ENCODE data around the gene THOC7.

THOC7 gene

DNA sequence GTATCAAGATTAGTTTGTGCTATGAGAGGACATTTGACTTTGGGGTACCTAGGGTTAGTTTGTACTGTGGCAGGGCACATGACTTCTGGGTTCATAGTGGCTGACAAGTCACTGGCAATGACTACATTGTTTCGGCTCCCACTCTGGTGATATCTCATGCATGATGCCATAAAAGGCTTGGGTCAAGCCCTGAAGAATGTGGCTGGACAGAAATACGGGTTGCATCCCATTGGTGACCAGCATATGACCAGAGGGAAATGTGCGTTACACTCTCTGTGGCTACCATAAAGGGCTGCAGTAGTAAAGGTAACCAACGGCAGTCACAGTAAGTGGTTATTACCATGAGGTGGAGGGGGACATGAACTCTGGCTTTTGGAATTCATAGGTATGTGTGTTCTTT, 18.4 kb downstream of the THOC7 start:
- Mint-ChIP-seq H3K36me3 (ENCODE audit: low read depth) (peaks cover 14% of the 10 kb centered on the region), H3K4me1 (ENCODE audit: low read depth) (no peaks in the 10 kb centered on the region), H3K9me3 (no peaks in the 10 kb centered on the region), H3K27ac (no peak overlapping the region), H3K4me3 (no peak overlapping the region), H3K27me3 (no peaks in the 10 kb centered on the region)
- intact Hi-C loops (cut with micrococcal nuclease): no loop called here

DNA sequence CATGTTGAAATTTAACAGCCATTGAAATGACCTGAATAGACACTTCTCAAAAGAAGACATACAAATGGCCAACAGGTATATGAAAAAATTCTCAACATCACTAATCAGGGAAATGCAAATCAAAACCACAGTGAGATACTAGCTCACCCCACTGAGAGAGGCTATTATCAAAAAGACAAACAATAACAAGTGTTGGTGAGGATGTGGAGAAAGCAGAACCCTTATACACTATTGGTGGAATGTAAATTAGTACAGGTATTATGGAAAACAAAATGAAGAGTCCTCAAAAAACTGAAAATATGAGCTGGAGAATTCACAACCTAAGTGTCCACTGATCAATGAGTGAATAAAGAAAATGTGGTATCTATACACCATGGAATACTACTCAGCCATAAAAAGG, 21.5 kb downstream of the THOC7 start:
- peaks cover 19% of the 10 kb centered on the region for H3K36me3 Mint-ChIP-seq (ENCODE audit: low read depth)
- H3K4me1 Mint-ChIP-seq (ENCODE audit: low read depth): no peaks in the 10 kb centered on the region
- intact Hi-C loops (cut with micrococcal nuclease): no loop called here
- H3K4me3 Mint-ChIP-seq: no peak overlapping the region
- no peaks in the 10 kb centered on the region for H3K27me3 Mint-ChIP-seq
- H3K27ac Mint-ChIP-seq: no peak overlapping the region
- no peaks in the 10 kb centered on the region for H3K9me3 Mint-ChIP-seq

DNA sequence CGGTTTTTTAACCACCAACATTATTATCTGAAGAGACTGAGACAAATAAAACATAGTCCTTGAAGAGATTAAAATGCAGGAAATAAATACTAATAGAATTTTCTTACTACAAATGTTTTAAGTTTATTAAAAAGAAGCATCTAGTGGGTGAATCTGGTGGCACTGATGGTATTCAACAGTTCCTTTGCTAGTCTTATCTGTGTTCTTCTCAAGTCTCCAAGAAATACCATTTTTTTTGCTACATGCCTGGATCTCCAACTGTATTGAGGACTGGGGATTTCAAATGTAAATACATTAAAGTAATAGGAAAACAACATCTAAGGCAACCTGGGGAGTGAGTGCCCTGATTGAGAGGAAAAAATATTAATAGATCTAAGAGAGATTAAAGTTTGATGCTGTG, 21.9 kb downstream of the THOC7 start:
- Mint-ChIP-seq H3K27me3 (no peaks in the 10 kb centered on the region), H3K27ac (no peak overlapping the region), H3K36me3 (ENCODE audit: low read depth) (peaks cover 19% of the 10 kb centered on the region), H3K4me3 (no peak overlapping the region), H3K9me3 (no peaks in the 10 kb centered on the region), H3K4me1 (ENCODE audit: low read depth) (no peaks in the 10 kb centered on the region)
- intact Hi-C loops (cut with micrococcal nuclease): no loop called here

DNA sequence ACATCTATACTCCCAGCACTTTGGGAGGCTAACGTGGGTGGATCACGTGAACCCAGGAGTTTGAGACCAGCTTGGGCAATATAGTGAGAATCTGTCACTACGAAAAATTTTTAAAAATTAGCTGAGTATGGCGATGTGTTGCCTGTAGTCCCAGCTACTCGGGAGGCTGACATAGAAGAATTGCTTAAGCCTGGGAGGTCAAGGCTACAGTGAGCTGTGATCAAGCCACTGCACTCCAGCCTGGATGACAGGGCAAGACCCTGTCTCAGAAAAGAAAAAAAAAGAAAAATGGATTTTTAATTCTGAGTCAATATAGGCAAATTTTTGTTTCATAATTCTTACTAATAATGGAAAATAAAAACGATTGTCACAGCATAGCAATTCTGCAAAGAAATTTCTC, 31.2 kb downstream of the THOC7 start:
- intact Hi-C loops (cut with micrococcal nuclease): no loop called here
- H3K36me3 Mint-ChIP-seq (ENCODE audit: low read depth): peaks cover 61% of the 10 kb centered on the region
- H3K27ac Mint-ChIP-seq: no peak overlapping the region
- H3K4me3 Mint-ChIP-seq: no peak overlapping the region
- H3K9me3 Mint-ChIP-seq: no peaks in the 10 kb centered on the region
- no peaks in the 10 kb centered on the region for H3K4me1 Mint-ChIP-seq (ENCODE audit: low read depth)
- no peaks in the 10 kb centered on the region for H3K27me3 Mint-ChIP-seq

- no peaks in the 10 kb centered on the region for H3K27me3 Mint-ChIP-seq
- H3K36me3 Mint-ChIP-seq (ENCODE audit: low read depth): peaks cover 73% of the 10 kb centered on the region
- no peak overlapping the region for H3K27ac Mint-ChIP-seq
- no peaks in the 10 kb centered on the region for H3K9me3 Mint-ChIP-seq
- H3K4me3 Mint-ChIP-seq: no peak overlapping the region
- no peaks in the 10 kb centered on the region for H3K4me1 Mint-ChIP-seq (ENCODE audit: low read depth)
- intact Hi-C loops (cut with micrococcal nuclease): no loop called here
Observed at GRCh38 chr3:63830526-63830925, 33.1 kb downstream of the THOC7 start.

- Mint-ChIP-seq H3K27me3 (no peaks in the 10 kb centered on the region), H3K36me3 (ENCODE audit: low read depth) (peaks cover 18% of the 10 kb centered on the region), H3K27ac (no peak overlapping the region), H3K4me1 (ENCODE audit: low read depth) (no peaks in the 10 kb centered on the region), H3K9me3 (no peaks in the 10 kb centered on the region), H3K4me3 (no peak overlapping the region)
- intact Hi-C loops (cut with micrococcal nuclease): no loop called here
Observed at GRCh38 chr3:63824309-63824708, 39.3 kb downstream of the THOC7 start.

GRCh38 chr3:63819151-63819398, 44.5 kb downstream of the THOC7 start, which contains the start of gene C3orf49:
Gene C3orf49 (plus strand): TSS chr3:63819299. CDS start chr3:63819472, 173 bp downstream.
- no peaks in the 10 kb centered on the region for H3K4me1 Mint-ChIP-seq (ENCODE audit: low read depth)

DNA sequence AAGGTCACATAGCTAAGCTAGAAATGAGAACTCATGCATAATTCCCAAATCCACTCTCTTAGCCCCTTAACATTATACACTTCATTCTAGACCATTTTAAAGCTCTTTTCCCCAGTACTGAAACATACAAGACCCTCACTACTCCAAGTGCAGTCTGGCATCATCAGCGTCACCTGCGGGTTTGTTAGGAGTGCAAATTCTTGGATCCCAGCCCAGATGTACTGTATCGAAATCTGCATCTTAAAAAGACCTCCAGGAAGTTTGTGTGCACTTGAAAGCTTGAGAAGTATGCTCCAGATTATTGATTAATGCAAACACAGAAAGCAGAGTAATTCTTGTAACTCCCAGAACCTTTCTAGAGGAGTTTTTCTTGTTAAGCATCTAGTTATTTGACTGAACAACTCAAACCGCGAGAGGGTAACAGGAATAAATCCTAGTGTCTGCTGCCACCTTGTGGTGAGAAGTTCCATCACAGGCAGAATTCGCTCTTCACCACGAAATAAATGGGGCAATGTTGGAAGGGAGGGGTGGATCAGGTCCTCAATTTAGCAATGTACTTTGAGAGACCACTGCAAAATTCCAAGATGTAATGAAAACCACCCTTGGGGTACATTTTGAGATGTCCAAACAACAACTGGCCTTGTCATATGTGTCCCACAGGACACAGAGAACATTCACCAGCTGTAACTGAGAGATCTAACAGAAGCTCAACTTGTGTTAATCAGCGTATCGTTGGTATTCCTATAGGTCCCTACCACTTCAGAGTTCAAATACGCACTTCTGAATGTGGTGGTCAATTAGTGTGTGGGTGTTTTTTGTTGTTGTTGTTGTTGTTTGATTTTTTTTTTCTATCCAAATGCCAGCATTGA, 45.1 kb downstream of the THOC7 start:
- no peak overlapping the region for H3K4me3 Mint-ChIP-seq
- intact Hi-C loops (cut with micrococcal nuclease): loop anchor here (1.0 to 5.0 kb wide), 2 partner anchors 469 to 1486 kb away; no protein-coding TSS in a partner anchor
- H3K9me3 Mint-ChIP-seq: no peaks in the 10 kb centered on the region
- H3K4me1 Mint-ChIP-seq (ENCODE audit: low read depth): no peaks in the 10 kb centered on the region
- no peaks in the 10 kb centered on the region for H3K27me3 Mint-ChIP-seq
- no peak overlapping the region for H3K27ac Mint-ChIP-seq
- peaks cover 7% of the 10 kb centered on the region for H3K36me3 Mint-ChIP-seq (ENCODE audit: low read depth)

More at GRCh38 chr3:63819151-63819398, 44.5 kb downstream of the THOC7 start, which contains the start of gene C3orf49:
- intact Hi-C loops (cut with micrococcal nuclease): loop anchor here (5.0 kb wide), 1 partner anchor 1487 kb away; no protein-coding TSS in a partner anchor
- peaks cover 7% of the 10 kb centered on the region for H3K36me3 Mint-ChIP-seq (ENCODE audit: low read depth)
- no peaks in the 10 kb centered on the region for H3K27me3 Mint-ChIP-seq
- H3K27ac Mint-ChIP-seq: no peak within 1 kb of the TSS
- H3K9me3 Mint-ChIP-seq: no peaks in the 10 kb centered on the region
- no peak within 1 kb of the TSS for H3K4me3 Mint-ChIP-seq

DNA sequence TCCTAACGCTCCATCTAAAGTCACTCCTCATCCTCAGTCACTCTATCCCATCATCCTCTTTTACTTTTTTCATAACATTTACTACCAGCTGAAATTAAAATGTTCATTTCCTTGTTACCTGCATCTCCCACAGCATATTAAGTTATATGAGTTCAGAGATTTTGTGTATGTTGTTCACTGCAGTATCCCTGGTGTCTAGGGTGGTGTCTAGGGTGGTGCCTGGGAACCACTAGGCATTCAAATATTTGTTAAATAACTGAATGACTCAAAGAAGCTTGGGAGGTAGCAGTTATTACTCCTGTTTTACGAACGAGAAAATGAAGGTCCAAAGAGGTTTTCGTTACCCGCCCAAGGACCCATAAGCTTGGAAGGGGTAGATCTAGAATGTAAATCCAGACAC, 46.4 kb downstream of the THOC7 start:
- Mint-ChIP-seq H3K9me3 (no peaks in the 10 kb centered on the region), H3K4me3 (no peak overlapping the region), H3K36me3 (ENCODE audit: low read depth) (peaks cover 7% of the 10 kb centered on the region), H3K27me3 (no peaks in the 10 kb centered on the region), H3K4me1 (ENCODE audit: low read depth) (no peaks in the 10 kb centered on the region), H3K27ac (no peak overlapping the region)
- intact Hi-C loops (cut with micrococcal nuclease): loop anchor here (5.0 kb wide), 1 partner anchor 1485 kb away; no protein-coding TSS in a partner anchor

GRCh38 chr3:63814237-63814636, 49.4 kb downstream of the THOC7 start:
- no peak overlapping the region for H3K4me3 Mint-ChIP-seq
- H3K4me1 Mint-ChIP-seq (ENCODE audit: low read depth): peaks cover 5% of the 10 kb centered on the region
- H3K27me3 Mint-ChIP-seq: no peaks in the 10 kb centered on the region
- H3K36me3 Mint-ChIP-seq (ENCODE audit: low read depth): peaks cover 7% of the 10 kb centered on the region
- no peak overlapping the region for H3K27ac Mint-ChIP-seq
- no peaks in the 10 kb centered on the region for H3K9me3 Mint-ChIP-seq
- intact Hi-C loops (cut with micrococcal nuclease): no loop called here

- Mint-ChIP-seq H3K4me1 (ENCODE audit: low read depth) (peaks cover 24% of the 10 kb centered on the region), H3K27ac (no peak overlapping the region)
Observed at GRCh38 chr3:63809607-63810006, 54.0 kb downstream of the THOC7 start.

DNA sequence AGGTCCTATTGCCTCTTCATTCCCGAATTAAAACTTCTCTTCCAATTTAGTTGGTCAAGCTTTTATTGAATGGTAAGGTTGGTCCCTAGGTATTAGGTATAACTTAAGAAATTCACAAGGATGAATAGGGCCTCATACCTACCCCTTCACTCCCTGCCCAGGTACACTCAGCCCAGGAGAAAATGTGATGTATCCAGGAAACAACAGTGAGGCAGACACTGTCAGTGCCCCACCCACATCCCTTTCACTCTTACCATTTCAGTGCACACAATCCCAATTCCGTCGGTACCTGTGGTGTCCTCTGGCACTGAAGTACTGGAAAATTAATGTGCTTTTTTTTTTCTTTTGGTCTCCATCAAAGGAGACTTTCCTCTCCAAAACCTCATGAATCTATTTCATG, 55.0 kb downstream of the THOC7 start:
- H3K27ac Mint-ChIP-seq: no peak overlapping the region
- intact Hi-C loops (cut with micrococcal nuclease): no loop called here
- no peaks in the 10 kb centered on the region for H3K9me3 Mint-ChIP-seq
- H3K4me3 Mint-ChIP-seq: no peak overlapping the region
- peaks cover 24% of the 10 kb centered on the region for H3K4me1 Mint-ChIP-seq (ENCODE audit: low read depth)
- no peaks in the 10 kb centered on the region for H3K27me3 Mint-ChIP-seq
- H3K36me3 Mint-ChIP-seq (ENCODE audit: low read depth): no peaks in the 10 kb centered on the region

More at GRCh38 chr3:63809607-63810006, 54.0 kb downstream of the THOC7 start:
- Mint-ChIP-seq H3K9me3 (no peaks in the 10 kb centered on the region), H3K36me3 (ENCODE audit: low read depth) (no peaks in the 10 kb centered on the region), H3K4me3 (no peak overlapping the region), H3K27me3 (no peaks in the 10 kb centered on the region)
- intact Hi-C loops (cut with micrococcal nuclease): no loop called here

DNA sequence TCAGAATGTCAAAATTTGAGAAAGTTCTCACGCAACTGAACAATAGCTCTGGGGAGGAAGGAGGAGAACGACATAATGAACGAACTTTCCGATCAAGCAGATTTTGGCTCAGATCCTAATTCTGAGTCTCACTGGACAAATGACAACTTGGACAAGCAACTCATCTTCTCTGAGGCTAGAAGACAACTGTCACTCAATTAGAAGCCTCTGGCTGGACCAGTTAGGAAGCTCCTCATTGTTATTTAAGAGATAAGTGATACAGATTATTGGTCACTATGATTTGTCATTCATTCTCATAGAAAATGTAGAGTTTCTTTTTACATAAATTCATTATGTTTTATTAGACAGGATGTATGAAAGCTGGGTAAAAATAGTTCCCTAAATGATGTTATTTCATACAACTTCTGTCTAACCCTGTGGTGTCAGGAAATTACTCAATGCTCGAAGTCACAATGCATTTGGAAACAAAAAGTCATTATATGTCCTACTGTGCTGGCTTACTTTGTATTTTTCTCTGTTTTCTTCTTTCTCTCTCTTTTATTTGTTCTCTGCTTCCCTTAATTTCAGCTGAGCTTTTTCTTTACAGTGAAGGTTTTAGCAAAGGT, 55.5 kb downstream of the THOC7 start:
- no peaks in the 10 kb centered on the region for H3K36me3 Mint-ChIP-seq (ENCODE audit: low read depth)
- no peaks in the 10 kb centered on the region for H3K9me3 Mint-ChIP-seq
- H3K27me3 Mint-ChIP-seq: no peaks in the 10 kb centered on the region
- intact Hi-C loops (cut with micrococcal nuclease): no loop called here
- H3K4me3 Mint-ChIP-seq: no peak overlapping the region
- no peak overlapping the region for H3K27ac Mint-ChIP-seq
- peaks cover 24% of the 10 kb centered on the region for H3K4me1 Mint-ChIP-seq (ENCODE audit: low read depth)

DNA sequence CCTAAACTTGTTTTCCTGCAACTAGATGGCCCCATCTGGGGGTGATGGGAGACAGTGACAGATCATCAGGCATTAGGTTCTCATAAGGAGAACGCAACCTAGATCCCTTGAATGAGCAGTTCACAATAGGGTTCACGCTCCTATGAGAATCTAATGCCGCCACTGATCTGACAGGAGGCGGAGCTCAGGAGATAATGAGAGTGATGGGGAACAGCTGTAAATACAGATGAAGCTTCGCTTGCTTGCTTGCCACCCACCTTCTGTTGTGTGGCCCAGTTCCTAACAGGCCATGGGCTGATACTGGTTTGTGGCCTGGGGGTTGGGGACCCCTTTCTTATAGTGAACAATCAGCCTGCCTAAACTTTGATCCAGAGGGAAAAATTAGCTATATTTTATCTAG, 59.7 kb downstream of the THOC7 start:
- H3K27ac Mint-ChIP-seq: no peak overlapping the region
- no peak overlapping the region for H3K4me3 Mint-ChIP-seq
- intact Hi-C loops (cut with micrococcal nuclease): no loop called here
- no peaks in the 10 kb centered on the region for H3K27me3 Mint-ChIP-seq
- no peaks in the 10 kb centered on the region for H3K36me3 Mint-ChIP-seq (ENCODE audit: low read depth)
- H3K9me3 Mint-ChIP-seq: no peaks in the 10 kb centered on the region
- H3K4me1 Mint-ChIP-seq (ENCODE audit: low read depth): peaks cover 17% of the 10 kb centered on the region
